Thoracic aorta (tissue), 2 donors: ENCODE data around the gene PSMD13. TPM values are rescaled to one million over a fixed set of nuclear protein-coding genes. Genes with fewer than 3 reads are reported as not detected.
A peak's percentile ranks its signal among the peaks of the same experiment; 100 is the strongest.
"Not testable (repeated sequence)": the region's sequence is repeated elsewhere in the genome, so short reads cannot be mapped to it uniquely, and the experiment has no call there.

Experiments used
- ATAC-seq: fragments of 150-250 bp; one replicate; pipeline ENCODE4 v1.8.0; 2017; ENCODE audit warnings: low read depth; ENCODE audit not compliant: insufficient number of reproducible peaks, low FRiP score
- DNase-seq: peaks from one replicate; pipeline ENCODE4 v3.0.0-alpha.2; 2020; ENCODE audit warnings: low spot score
- H3K27ac ChIP-seq, 2 donors: fragments of 200-600 bp; sonication (generic); 1 replicate in 1 of 2; 2 replicates in 1 of 2; pipeline ENCODE4 v1.5.1; 2016; ENCODE audit warnings: mild to moderate bottlenecking in 2 of 2, moderate library complexity in 2 of 2
- H3K27me3 ChIP-seq: fragments of 200-600 bp; sonication (generic); replicated peaks from 2 replicates; pipeline ENCODE4 v1.6.0; 2016; ENCODE audit warnings: mild to moderate bottlenecking; ENCODE audit not compliant: insufficient read depth
- H3K36me3 ChIP-seq: fragments of 200-600 bp; sonication (generic); one replicate; pipeline ENCODE4 v1.5.1; 2016
- H3K4me1 ChIP-seq, 2 donors: fragments of 200-600 bp; sonication (generic); 1 replicate in 1 of 2; 2 replicates in 1 of 2; pipeline versions ENCODE4 v1.5.1 to v1.6.0; 2016; ENCODE audit warnings: low read depth in 2 of 2, mild to moderate bottlenecking in 1 of 2; ENCODE audit not compliant: control insufficient read depth in 1 of 2
- H3K4me3 ChIP-seq: fragments of 200-600 bp; sonication (generic); 2 replicates; pipeline ENCODE4 v1.5.1; 2016; ENCODE audit warnings: mild to moderate bottlenecking
- H3K9me3 ChIP-seq: fragments of 200-600 bp; sonication (generic); 2 replicates; pipeline ENCODE4 v1.5.1; 2016
- total RNA-seq, 2 donors: library from RNA; depleted of rRNA; stranded (reverse); fragments of >200 nt; gene quantifications; one replicate each; pipeline versions ENCODE4 v1.1.0 to v1.2.3, GENCODE V29; 2016
- TF ChIP-seq, protein P1 (sequence below): fragments of 200-600 bp; sonication (generic); IDR thresholded peaks from one replicate; pipeline ENCODE4 v1.5.1; 2019; ENCODE audit warnings: antibody characterized with exemption

PSMD13 gene
- total RNA-seq, 2 donors from 2014 or later: 79.6 to 90.8 TPM

DNA sequence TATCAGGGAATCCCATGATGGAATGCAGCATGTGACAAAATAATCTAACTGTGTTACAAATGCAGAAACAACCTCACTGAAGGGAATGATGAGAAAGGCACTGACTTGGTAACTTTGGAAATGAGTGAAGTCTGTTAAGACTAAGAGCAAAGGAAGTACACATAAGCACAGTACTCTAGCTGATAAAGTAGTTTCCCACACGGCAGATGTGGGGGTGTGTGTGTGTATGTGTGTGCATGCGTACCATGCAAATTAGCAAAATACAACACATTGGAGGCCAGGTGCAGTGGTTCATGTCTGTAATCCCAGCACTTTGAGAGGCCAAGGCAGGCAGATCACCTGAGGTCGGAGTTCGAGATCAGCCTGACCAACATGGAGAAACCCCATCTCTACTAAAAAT is 24.8 kb downstream of the PSMD13 start:
- DNase-seq (no peak), ATAC-seq (no peak)
- no peak overlapping the region for H3K4me3 ChIP-seq
- peaks cover 6% of the 10 kb centered on the region for H3K9me3 ChIP-seq
- H3K27me3 ChIP-seq: no peaks in the 10 kb centered on the region
- no peaks in the 10 kb centered on the region for H3K4me1 ChIP-seq
- TF ChIP-seq, protein P1, sequence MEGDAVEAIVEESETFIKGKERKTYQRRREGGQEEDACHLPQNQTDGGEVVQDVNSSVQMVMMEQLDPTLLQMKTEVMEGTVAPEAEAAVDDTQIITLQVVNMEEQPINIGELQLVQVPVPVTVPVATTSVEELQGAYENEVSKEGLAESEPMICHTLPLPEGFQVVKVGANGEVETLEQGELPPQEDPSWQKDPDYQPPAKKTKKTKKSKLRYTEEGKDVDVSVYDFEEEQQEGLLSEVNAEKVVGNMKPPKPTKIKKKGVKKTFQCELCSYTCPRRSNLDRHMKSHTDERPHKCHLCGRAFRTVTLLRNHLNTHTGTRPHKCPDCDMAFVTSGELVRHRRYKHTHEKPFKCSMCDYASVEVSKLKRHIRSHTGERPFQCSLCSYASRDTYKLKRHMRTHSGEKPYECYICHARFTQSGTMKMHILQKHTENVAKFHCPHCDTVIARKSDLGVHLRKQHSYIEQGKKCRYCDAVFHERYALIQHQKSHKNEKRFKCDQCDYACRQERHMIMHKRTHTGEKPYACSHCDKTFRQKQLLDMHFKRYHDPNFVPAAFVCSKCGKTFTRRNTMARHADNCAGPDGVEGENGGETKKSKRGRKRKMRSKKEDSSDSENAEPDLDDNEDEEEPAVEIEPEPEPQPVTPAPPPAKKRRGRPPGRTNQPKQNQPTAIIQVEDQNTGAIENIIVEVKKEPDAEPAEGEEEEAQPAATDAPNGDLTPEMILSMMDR: no peak
- H3K27ac ChIP-seq: no peak overlapping the region
- no peaks in the 10 kb centered on the region for H3K36me3 ChIP-seq

DNA sequence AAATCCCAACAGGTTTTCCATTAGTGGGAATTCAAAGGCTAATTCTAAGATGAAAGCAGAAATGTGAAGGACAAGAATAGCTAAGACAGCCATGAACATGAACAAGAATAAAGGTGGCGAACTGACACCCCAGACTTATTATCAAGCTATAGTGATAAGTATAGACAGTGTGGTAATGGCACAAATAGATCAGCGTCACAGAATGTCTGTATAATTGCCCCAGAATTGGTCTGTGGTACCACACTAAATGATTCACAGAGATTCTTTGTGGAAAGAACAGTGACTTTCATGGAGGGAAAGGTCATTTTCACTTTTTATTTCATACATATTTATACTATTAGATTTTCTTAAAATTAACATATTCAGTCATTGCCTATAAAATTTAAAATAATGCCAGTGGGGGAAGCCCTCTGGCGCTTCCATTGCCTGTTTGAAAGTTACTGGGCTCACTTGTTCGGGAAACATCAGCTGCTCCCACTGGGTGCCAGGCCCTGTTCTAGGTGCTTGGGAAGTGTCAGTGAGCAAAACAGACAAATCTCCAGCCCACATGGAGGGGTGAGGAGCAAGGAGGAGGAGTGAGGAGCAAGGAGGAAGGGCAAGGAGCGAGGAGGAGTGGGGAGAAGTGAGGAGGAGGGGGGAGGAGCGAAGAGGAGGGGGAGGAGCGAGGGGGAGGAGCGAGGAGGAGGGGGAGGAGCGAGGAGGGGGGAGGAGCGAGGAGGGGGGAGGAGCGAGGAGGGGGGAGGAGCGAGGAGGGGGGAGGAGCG is 30.1 kb downstream of the PSMD13 start:
- Histone ChIP-seq H3K4me1 (no peaks in the 10 kb centered on the region), H3K4me3 (no peak overlapping the region), H3K9me3 (peaks cover 6% of the 10 kb centered on the region), H3K27me3 (no peaks in the 10 kb centered on the region), H3K36me3 (no peaks in the 10 kb centered on the region), H3K27ac (no peak overlapping the region)
- ATAC-seq (no peak), DNase-seq (no peak)
- TF ChIP-seq, protein P1: no peak

DNA sequence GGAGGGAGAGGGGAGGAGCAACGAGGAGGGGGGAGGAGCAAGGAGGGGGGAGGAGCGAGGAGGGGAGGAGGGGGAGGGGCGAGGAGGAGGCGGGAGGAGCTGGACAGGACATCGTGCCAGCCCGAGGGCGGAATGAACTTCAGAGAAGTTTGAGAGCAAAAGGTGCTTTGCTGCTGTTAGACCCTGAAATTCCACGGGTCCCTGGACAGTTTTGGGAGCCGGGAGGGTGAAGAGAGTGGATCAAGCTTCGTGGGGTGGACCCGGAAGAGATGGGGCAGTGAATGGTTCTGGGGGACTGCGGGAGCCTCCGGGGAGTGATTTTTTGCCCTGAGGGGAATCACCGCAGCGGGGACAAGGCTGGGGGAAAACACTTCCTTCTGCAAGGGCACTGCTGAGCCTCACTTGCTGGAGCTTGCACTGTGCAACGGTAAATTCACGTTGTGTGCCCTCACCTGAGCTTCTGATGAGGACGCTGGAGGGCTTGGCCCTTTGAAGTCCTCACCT is 30.8 kb downstream of the PSMD13 start:
- TF ChIP-seq, protein P1: no peak
- no peak for ATAC-seq
- peaks cover 6% of the 10 kb centered on the region for H3K9me3 ChIP-seq

DNA sequence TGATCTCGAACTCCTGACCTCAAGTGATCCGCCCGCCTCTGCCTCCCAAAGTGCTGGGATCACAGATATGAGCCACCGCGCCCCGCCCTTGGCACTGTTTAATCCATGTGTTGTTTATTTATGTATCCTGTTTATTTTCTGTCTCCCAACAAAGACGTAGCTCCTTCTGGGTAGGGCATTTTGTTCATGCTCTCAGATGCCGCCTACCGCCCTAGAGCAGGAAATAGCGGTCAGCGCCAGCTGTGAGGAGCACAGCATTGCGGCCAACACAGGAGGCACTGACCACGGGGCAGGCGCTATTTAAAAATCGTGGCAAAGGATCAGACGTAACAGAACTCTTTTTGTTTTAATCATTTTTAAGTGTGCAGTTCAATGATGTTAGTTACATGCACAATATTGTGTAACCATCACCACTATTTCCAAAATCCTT is 32.0 kb downstream of the PSMD13 start:
- H3K9me3 ChIP-seq, DNase-seq, H3K4me1 ChIP-seq, ATAC-seq, H3K36me3 ChIP-seq, H3K27me3 ChIP-seq: not testable (repeated sequence)
- Histone ChIP-seq H3K27ac (peak overlapping the region; percentile 17 to 55), H3K4me3 (peak overlapping the region; percentile 52)

More for the DNA sequence above, 30.8 kb downstream of the PSMD13 start:
- H3K4me3 ChIP-seq: peak overlapping the region; percentile 52
- no peak for DNase-seq
- peak overlapping the region in 1 of 2 donors; percentile 55 for H3K27ac ChIP-seq
- no peaks in the 10 kb centered on the region for H3K27me3 ChIP-seq
- H3K36me3 ChIP-seq: no peaks in the 10 kb centered on the region
- no peaks in the 10 kb centered on the region for H3K4me1 ChIP-seq

DNA sequence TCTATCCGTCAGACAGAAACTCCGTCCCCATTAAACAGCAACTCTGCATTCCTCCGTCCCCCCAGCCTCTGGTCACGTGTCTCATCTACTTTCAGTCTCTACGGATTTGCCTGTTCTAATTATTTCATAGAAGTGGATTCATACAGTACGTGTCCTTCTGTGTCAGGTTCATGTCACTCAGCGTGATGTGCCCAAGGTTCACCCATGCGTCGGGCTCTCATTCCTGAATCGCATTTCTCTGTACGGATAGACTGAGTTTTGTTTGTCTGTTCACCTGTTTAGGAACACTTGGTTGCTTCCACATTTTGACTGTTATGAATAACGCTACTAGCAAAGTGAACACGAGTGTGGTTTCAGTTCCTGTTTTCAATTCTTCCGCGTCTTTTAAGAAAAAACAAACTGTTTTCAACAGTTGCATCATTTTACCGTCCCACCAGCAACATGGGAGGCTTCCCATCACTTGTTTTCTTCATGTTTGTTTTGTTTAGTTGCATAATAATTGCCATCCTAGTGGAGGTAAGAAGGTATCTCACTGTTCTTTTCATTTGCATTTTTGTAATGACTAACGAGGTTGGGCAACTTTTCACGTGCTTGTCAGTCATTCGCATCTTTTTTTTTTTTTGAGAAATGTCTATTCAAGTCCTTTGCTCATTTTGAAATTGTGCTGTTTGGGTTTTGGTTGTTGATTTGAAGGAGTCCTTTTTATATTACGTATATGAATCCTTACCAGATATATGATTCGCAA is 32.5 kb downstream of the PSMD13 start:
- DNase-seq (no peak), ATAC-seq (peak; percentile 16)
- TF ChIP-seq, protein P1: no peak
- H3K4me1 ChIP-seq: no peaks in the 10 kb centered on the region
- peak overlapping the region in 1 of 2 donors; percentile 55 for H3K27ac ChIP-seq
- H3K36me3 ChIP-seq: no peaks in the 10 kb centered on the region
- peaks cover 6% of the 10 kb centered on the region for H3K9me3 ChIP-seq
- H3K27me3 ChIP-seq: no peaks in the 10 kb centered on the region
- peak overlapping the region; percentile 52 for H3K4me3 ChIP-seq
